ENCODE measurements around the gene HPSE2.
"Not testable (repeated sequence)": the region's sequence is repeated elsewhere in the genome, so short reads cannot be mapped to it uniquely, and the experiment has no call there.

The HPSE2 gene

DNA sequence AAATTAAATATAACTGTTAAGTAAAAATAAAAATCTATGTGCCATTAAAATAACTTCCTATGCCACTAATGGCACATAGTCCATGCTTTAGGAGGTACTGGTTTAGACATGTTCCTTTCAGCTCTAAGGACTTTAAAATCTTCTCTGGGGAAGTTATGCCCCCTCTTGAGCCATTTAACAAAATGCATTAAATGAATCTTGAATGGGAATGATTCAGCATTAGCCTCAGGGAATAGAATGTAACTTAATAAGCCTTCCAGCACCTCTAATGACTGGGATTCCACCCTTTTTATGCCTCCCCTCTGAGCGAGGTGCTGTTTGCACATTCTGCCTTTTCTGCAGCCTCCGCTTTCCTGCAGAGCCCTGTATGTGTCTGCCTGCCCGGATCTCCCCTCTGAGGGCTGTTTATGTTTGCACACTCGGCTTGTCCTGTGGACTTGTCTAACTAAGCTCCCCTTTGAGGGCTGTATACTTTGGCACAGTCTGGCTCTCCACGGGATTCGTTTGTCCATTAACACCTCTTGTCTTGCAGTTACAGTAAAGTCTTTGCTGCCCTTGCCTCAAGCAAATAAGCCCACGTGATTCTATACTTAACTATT, 680.5 kb downstream of the HPSE2 start:
- peak in 1 of 2 experiments; percentile 13 for DNase-seq
- TF ChIP-seq GATA1 (IDR thresholded peaks at IDR 0.05; ENCODE audit: low read depth, low read length) (no peak), POLR2A (IDR thresholded peaks at IDR 0.05; ENCODE audit: low read length) (no peak)

DNA sequence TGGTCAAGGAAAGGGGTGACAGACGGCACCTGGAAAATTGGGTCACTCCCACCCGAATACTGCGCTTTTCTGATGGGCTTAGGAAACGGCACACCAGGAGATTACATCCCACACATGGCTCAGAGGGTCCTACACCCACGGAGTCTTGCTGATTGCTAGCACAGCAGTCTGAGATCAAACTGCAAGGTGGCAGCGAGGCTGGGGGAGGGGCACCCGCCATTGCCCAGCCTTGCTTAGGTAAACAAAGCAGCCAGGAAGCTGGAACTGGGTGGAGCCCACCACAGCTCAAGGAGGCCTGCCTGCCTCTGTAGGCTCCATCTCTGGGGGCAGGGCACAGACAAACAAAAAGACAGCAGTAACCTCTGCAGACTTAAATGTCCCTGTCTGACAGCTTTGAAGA, 694.1 kb downstream of the HPSE2 start:
- DNase-seq, result not testable (repeated sequence)

GRCh38 chr10:98539578-98539977, 696.1 kb downstream of the HPSE2 start:
- no peak for DNase-seq
- no peak for TF ChIP-seq POLR2A (IDR thresholded peaks at IDR 0.05; ENCODE audit: low read length)

GRCh38 chr10:98538472-98538871, 697.2 kb downstream of the HPSE2 start:
- TF ChIP-seq POLR2A (IDR thresholded peaks at IDR 0.05; ENCODE audit: low read length), result no peak
- TF ChIP-seq GATA1 (IDR thresholded peaks at IDR 0.05; ENCODE audit: low read depth, low read length), result no peak

DNA sequence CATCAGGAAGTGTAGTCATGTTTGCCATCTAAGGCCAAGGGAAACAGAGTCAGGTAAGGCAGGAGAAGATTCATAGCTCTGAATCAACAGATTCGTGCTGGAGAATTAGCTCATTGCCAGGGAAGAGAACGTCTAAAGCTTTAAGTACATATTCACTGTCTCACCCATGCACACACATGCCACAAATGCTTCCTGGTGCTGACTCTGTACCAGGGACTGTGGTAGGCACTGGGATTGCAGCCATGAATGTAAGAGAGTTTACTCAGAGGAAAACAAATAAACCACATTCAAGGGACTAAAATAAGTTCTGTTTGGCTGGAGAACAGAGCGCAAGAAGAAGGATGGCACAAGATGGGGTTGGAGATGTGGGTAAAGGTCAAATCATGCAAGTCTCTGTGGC, 699.1 kb downstream of the HPSE2 start:
- DNase-seq, result no peak
- no peak for TF ChIP-seq POLR2A (IDR thresholded peaks at IDR 0.05; ENCODE audit: low read length)
- TF ChIP-seq GATA1 (IDR thresholded peaks at IDR 0.05; ENCODE audit: low read depth, low read length), result no peak

More at GRCh38 chr10:98538472-98538871, 697.2 kb downstream of the HPSE2 start:
- no peak for DNase-seq

GRCh38 chr10:98533746-98534445, 701.8 kb downstream of the HPSE2 start:
- no peak for DNase-seq
- TF ChIP-seq GATA1 (IDR thresholded peaks at IDR 0.05; ENCODE audit: low read depth, low read length), result no peak

- no peak for DNase-seq
- TF ChIP-seq POLR2A (IDR thresholded peaks at IDR 0.05; ENCODE audit: low read length) (no peak), GATA1 (IDR thresholded peaks at IDR 0.05; ENCODE audit: low read depth, low read length) (no peak)
Observed at GRCh38 chr10:98533241-98533640, 702.4 kb downstream of the HPSE2 start.

- no peak for TF ChIP-seq GATA1 (IDR thresholded peaks at IDR 0.05; ENCODE audit: low read depth, low read length)
- no peak for TF ChIP-seq POLR2A (IDR thresholded peaks at IDR 0.05; ENCODE audit: low read length)
- DNase-seq, result no peak
Observed at GRCh38 chr10:98528805-98529183, 706.9 kb downstream of the HPSE2 start.

DNA sequence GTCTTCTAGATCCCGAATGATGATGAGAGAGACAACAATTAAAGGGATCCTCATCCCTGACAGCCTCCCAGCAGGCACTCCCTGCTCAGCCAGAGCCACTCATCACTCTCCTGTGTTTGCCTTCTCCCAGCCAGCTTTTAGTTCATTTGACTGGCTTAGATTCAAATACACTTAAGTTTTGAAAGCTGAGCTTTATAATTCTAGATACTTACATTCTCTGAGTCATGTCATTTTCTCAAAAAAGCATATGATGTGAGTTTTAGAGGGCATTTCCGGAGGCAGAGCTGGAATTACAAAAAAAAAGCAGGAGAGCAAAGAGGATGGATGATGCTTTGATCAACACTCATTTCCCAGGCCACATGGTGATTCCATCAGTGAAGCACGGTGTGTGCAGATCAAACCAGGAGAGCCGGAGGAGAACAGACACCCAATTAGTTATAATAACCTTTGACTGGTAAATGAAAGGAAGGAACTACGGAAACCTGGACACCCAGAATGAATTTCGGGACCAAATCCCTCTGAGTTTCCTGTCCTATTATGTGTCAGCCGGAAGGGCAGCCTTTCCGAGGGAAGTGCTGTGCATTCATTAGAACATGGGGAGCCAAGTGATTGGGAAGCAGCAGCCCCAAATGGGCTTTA, 707.4 kb downstream of the HPSE2 start:
- no peak for DNase-seq
- TF ChIP-seq POLR2A (IDR thresholded peaks at IDR 0.05; ENCODE audit: low read length) (no peak), GATA1 (IDR thresholded peaks at IDR 0.05; ENCODE audit: low read depth, low read length) (no peak)

- DNase-seq, result no peak
- TF ChIP-seq POLR2A (IDR thresholded peaks at IDR 0.05; ENCODE audit: low read length) (no peak), GATA1 (IDR thresholded peaks at IDR 0.05; ENCODE audit: low read depth, low read length) (no peak)
Observed at GRCh38 chr10:98525969-98526368, 709.7 kb downstream of the HPSE2 start.

DNA sequence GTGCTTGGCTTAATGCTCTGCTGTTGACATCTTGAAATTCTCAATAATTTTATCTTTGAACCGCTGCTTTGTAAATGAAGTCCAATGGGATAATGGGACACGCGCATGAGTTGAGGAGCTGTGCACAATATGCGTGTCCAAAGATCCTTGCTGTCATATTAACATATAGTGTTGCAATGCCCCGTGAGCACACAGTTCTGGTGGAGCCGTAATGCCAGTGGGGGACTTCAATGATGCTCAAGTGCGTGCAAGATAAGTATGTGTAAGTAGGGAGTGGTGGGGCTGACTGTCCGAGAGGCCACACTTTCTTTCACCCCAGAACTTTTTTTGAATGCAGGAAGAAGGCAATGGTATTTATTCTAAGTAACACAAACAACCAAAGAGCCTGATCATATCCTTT, 711.5 kb downstream of the HPSE2 start:
- no peak for DNase-seq
- no peak for TF ChIP-seq POLR2A (IDR thresholded peaks at IDR 0.05; ENCODE audit: low read length)
- no peak for TF ChIP-seq GATA1 (IDR thresholded peaks at IDR 0.05; ENCODE audit: low read depth, low read length)

- TF ChIP-seq GATA1 (IDR thresholded peaks at IDR 0.05; ENCODE audit: low read depth, low read length) (no peak), POLR2A (IDR thresholded peaks at IDR 0.05; ENCODE audit: low read length) (no peak)
- DNase-seq, result no peak
Observed at GRCh38 chr10:98519841-98520240, 715.8 kb downstream of the HPSE2 start.

GRCh38 chr10:98517672-98518071, 718.0 kb downstream of the HPSE2 start:
- TF ChIP-seq POLR2A (IDR thresholded peaks at IDR 0.05; ENCODE audit: low read length) (no peak), GATA1 (IDR thresholded peaks at IDR 0.05; ENCODE audit: low read depth, low read length) (no peak)

DNA sequence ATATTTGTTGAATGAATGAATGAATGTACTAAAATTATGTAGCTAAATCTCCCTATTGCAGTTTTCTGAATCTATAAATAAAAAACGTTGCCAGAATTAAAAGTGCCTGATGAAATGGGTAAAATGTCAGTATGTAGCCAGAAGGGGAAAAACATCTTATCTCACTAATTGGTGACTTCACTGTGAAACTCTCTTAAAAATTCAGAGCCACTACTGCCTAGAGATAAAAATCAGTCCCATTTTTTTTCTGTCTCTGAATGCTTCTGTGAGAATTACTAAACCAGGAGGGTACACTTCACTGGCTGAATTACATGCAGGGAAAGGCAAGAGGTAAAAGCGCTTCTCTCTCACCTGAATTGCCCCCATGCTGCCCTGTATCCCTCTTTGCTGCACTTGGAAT, 719.3 kb downstream of the HPSE2 start:
- DNase-seq, result no peak
- TF ChIP-seq GATA1 (IDR thresholded peaks at IDR 0.05; ENCODE audit: low read depth, low read length) (no peak), POLR2A (IDR thresholded peaks at IDR 0.05; ENCODE audit: low read length) (no peak)

More at GRCh38 chr10:98517672-98518071, 718.0 kb downstream of the HPSE2 start:
- DNase-seq, result no peak

GRCh38 chr10:98513704-98514103, 721.9 kb downstream of the HPSE2 start:
- TF ChIP-seq GATA1 (IDR thresholded peaks at IDR 0.05; ENCODE audit: low read depth, low read length) (no peak), POLR2A (IDR thresholded peaks at IDR 0.05; ENCODE audit: low read length) (no peak)
- no peak for DNase-seq
